ENCODE data around the gene NAV2.

DNA sequence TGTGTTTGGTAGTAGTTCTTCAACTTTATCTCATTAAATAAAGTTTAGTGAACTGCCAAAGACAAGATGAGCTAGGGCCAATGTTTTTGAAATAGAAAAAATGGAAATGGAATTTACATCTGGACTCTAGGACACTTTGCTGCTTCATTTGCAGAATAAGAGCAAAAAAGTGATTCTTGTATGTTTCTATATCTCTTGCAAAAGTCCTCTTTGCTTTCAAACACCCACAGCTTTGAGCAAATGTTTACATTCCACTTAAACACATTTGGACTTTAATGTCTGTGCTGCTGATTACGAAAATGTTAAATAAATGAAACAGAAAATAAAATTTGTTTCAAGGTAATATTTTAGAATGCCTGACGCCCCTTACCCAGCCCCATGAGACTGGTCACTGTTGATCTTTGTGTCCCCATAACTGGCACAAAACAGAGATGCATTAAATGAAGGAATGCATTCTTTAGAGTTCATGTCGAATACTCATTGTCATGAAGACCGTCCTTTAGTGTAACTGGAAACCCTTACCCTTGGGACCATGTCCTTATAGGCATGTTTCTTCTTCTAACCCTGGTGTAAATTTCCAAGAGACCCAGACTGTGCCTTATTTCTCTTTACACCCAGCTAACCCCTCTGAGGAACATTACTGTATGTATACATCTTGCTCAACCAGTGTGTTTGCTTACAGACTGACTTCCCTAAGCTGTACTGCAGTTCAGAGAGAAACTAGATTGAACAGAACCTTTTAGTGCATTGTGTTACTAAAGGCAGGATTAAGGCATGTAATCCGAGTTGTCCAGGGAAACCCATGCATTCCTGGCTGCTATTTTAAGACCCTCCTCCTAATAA lies 199.7 kb downstream of the NAV2 start:
- TF ChIP-seq CTCF (IDR thresholded peaks at IDR 0.05) (no peak), POLR2AphosphoS5 (IDR thresholded peaks at IDR 0.05) (no peak), POLR2A (IDR thresholded peaks at IDR 0.05) (no peak), EP300 (IDR thresholded peaks at IDR 0.05) (no peak)
